GM19193 (cell line): Measurements from ENCODE around the gene EEPD1.

Experiments
- POLR2A ChIP-seq: IDR thresholded peaks from 4 replicates; pipeline ENCODE4 v1.6.1; 2011; ENCODE audit not compliant: insufficient read depth, insufficient read length; ENCODE audit errors: extremely low read depth

Gene EEPD1

GRCh38 chr7:36198854-36199266 lies 45.8 kb downstream of the EEPD1 start:
- no peak for TF ChIP-seq POLR2A

- no peak for TF ChIP-seq POLR2A
Measured at GRCh38 chr7:36199329-36199728, 46.3 kb downstream of the EEPD1 start.

GRCh38 chr7:36201122-36201723 lies 48.2 kb downstream of the EEPD1 start:
- no peak for TF ChIP-seq POLR2A

- no peak for TF ChIP-seq POLR2A
Measured at GRCh38 chr7:36202398-36202797, 49.3 kb downstream of the EEPD1 start.

- no peak for TF ChIP-seq POLR2A
Measured at GRCh38 chr7:36203071-36203790, 50.2 kb downstream of the EEPD1 start.

- TF ChIP-seq POLR2A, result no peak
Measured at GRCh38 chr7:36204044-36204663, 51.1 kb downstream of the EEPD1 start.

GRCh38 chr7:36204929-36205635 lies 52.0 kb downstream of the EEPD1 start:
- no peak for TF ChIP-seq POLR2A

GRCh38 chr7:36205803-36206202 lies 52.7 kb downstream of the EEPD1 start:
- no peak for TF ChIP-seq POLR2A

GRCh38 chr7:36207451-36208291 lies 54.6 kb downstream of the EEPD1 start:
- no peak for TF ChIP-seq POLR2A

- TF ChIP-seq POLR2A, result no peak
Measured at GRCh38 chr7:36208426-36208825, 55.4 kb downstream of the EEPD1 start.

GRCh38 chr7:36208997-36209813 lies 56.2 kb downstream of the EEPD1 start:
- TF ChIP-seq POLR2A, result no peak

- no peak for TF ChIP-seq POLR2A
Measured at GRCh38 chr7:36209814-36210183, 56.7 kb downstream of the EEPD1 start.

GRCh38 chr7:36210291-36210922 lies 57.4 kb downstream of the EEPD1 start:
- TF ChIP-seq POLR2A, result no peak
